SK-N-SH (cell line): ENCODE results near the gene CLEC19A. TPM values are rescaled to one million over a fixed set of nuclear protein-coding genes. Genes with fewer than 3 reads are reported as not detected.

Experiments used
- CTCF ChIA-PET: fragments of 300-600, 350-600 bp; formaldehyde crosslinking; extraction: SDS; loops from one replicate; lab custom pipeline; 2021; lab: Yijun Ruan, JAX
- POLR2A ChIA-PET: fragments of 350-600 bp; sonication (Branson Sonifier 250); formaldehyde crosslinking; extraction: SDS; loops from one replicate; lab custom pipeline; 2020; ENCODE audit warnings: antibody characterized with exemption, inconsistent platforms; lab: Yijun Ruan, JAX
- DNase-seq: peaks from one replicate; pipeline ENCODE4 v3.0.0; 2012
- H2AFZ ChIP-seq: fragments of 200-600 bp; sonication (generic); 2 replicates; pipeline ENCODE4 v1.8.1; 2016; ENCODE audit warnings: antibody characterized with exemption, mild to moderate bottlenecking, low read depth
- H3F3A ChIP-seq: fragments of 200-600 bp; sonication (generic); replicated peaks from 2 replicates; pipeline ENCODE3; 2016; ENCODE audit warnings: antibody characterized with exemption, mild to moderate bottlenecking; ENCODE audit not compliant: insufficient read depth
- H3K27ac ChIP-seq, 2 experiments: fragments of 200-500 bp in 1 of 2; fragments of 200-600 bp in 1 of 2; sonication (Bioruptor generic) in 1 of 2; sonication (generic), shearing (Covaris generic) in 1 of 2; 2 replicates each; pipeline versions ENCODE4 v1.5.1 to v1.6.1; 2014 to 2016; ENCODE audit warnings: low read depth in 2 of 2, inconsistent platforms in 1 of 2, low read length in 1 of 2, mild to moderate bottlenecking in 1 of 2, mixed read lengths in 1 of 2
- H3K27me3 ChIP-seq: fragments of 200-600 bp; sonication (generic), shearing (Covaris generic); 2 replicates; pipeline ENCODE4 v1.6.1; 2016; ENCODE audit warnings: mixed run types; ENCODE audit not compliant: insufficient read depth
- H3K36me3 ChIP-seq, 2 experiments: fragments of 200-500 bp in 1 of 2; fragments of 200-600 bp in 1 of 2; sonication (Bioruptor generic) in 1 of 2; sonication (generic) in 1 of 2; replicated peaks in 1 of 2; 2 replicates each; pipeline versions ENCODE3 to v1.5.1; 2014 to 2016; ENCODE audit warnings: low read length in 1 of 2, mild to moderate bottlenecking in 1 of 2; ENCODE audit not compliant: insufficient read depth in 2 of 2, control insufficient read depth in 1 of 2
- H3K4me1 ChIP-seq, 2 experiments: fragments of 200-500 bp in 1 of 2; fragments of 200-600 bp in 1 of 2; sonication (Bioruptor generic) in 1 of 2; sonication (generic), shearing (Covaris generic) in 1 of 2; 2 replicates each; pipeline versions ENCODE4 v1.5.1 to v1.6.1; 2014 to 2016; ENCODE audit warnings: low read depth in 1 of 2, low read length in 1 of 2, mixed run types in 1 of 2; ENCODE audit not compliant: insufficient read depth in 2 of 2, control insufficient read depth in 1 of 2
- H3K4me2 ChIP-seq: fragments of 200-600 bp; sonication (generic), shearing (Covaris generic); 2 replicates; pipeline ENCODE4 v1.6.1; 2017; ENCODE audit warnings: mixed run types
- H3K4me3 ChIP-seq, 2 experiments: fragments of 200-500 bp in 1 of 2; fragments of 200-600 bp in 1 of 2; sonication (Bioruptor generic) in 1 of 2; sonication (generic), shearing (Covaris generic) in 1 of 2; 2 replicates each; pipeline versions ENCODE4 v1.5.1 to v1.8.1; 2014 to 2016; ENCODE audit warnings: low read depth in 2 of 2, inconsistent platforms in 1 of 2, low read length in 1 of 2, mild to moderate bottlenecking in 1 of 2, mixed read lengths in 1 of 2, moderate library complexity in 1 of 2
- H3K79me2 ChIP-seq: fragments of 200-600 bp; sonication (generic); 2 replicates; pipeline ENCODE4 v1.8.1; 2017; ENCODE audit warnings: mild to moderate bottlenecking; ENCODE audit not compliant: insufficient read depth
- H3K9ac ChIP-seq: fragments of 200-600 bp; sonication (generic); 2 replicates; pipeline ENCODE4 v1.6.1; 2017; ENCODE audit warnings: mixed run types
- H3K9me2 ChIP-seq: fragments of 200-600 bp; sonication (generic); 2 replicates; pipeline ENCODE4 v1.6.1; 2017; ENCODE audit warnings: mixed run types
- H3K9me3 ChIP-seq: fragments of 200-600 bp; sonication (generic); 2 replicates; pipeline ENCODE4 v1.6.1; 2017; ENCODE audit warnings: mixed run types, mild to moderate bottlenecking, moderate library complexity
- H4K20me1 ChIP-seq: fragments of 200-600 bp; sonication (generic); 2 replicates; pipeline ENCODE4 v1.6.1; 2017; ENCODE audit warnings: mild to moderate bottlenecking, mixed run types; ENCODE audit not compliant: insufficient read depth
- CTCF ChIP-seq: fragments of 200-600 bp; sonication (generic); IDR thresholded peaks from 2 replicates; pipeline ENCODE4 v1.6.1; 2017; ENCODE audit warnings: antibody characterized with exemption, mild to moderate bottlenecking, moderate library complexity
- ELF1 ChIP-seq: IDR thresholded peaks from 2 replicates; pipeline ENCODE4 v1.4.0; 2012
- EP300 ChIP-seq, 2 experiments: IDR thresholded peaks; 2 replicates each; pipeline versions ENCODE4 v1.4.0 to v1.6.1; 2012; ENCODE audit warnings: borderline replicate concordance in 1 of 2, low read depth in 1 of 2, low read length in 1 of 2
- GATA2 ChIP-seq: sonication (generic); formaldehyde crosslinking; IDR thresholded peaks from 2 replicates; pipeline ENCODE4 v1.5.0; 2020; ENCODE audit warnings: mild to moderate bottlenecking, missing genetic modification reagents
- MEF2A ChIP-seq: IDR thresholded peaks from 2 replicates; pipeline ENCODE4 v1.4.0; 2012; ENCODE audit warnings: low read depth, borderline replicate concordance
- NFIC ChIP-seq: IDR thresholded peaks from 2 replicates; pipeline ENCODE4 v1.4.0; 2012; ENCODE audit warnings: borderline replicate concordance
- RAD21 ChIP-seq: IDR thresholded peaks from 2 replicates; pipeline ENCODE4 v1.6.1; 2012; ENCODE audit warnings: mild to moderate bottlenecking, low read length
- RFX5 ChIP-seq: IDR thresholded peaks from 2 replicates; pipeline ENCODE4 v1.6.1; 2012; ENCODE audit warnings: mild to moderate bottlenecking, improper control_type of control experiment, low read length
- SIN3A ChIP-seq: IDR thresholded peaks from 2 replicates; pipeline ENCODE4 v1.6.1; 2012; ENCODE audit warnings: low read depth, mild to moderate bottlenecking, low read length, moderate library complexity, borderline replicate concordance
- TAF1 ChIP-seq: IDR thresholded peaks from 2 replicates; pipeline ENCODE4 v1.6.1; 2012; ENCODE audit warnings: low read depth, mild to moderate bottlenecking, low read length, moderate library complexity, borderline replicate concordance
- USF2 ChIP-seq: fragments of 150-350 bp; IDR thresholded peaks from 2 replicates; pipeline ENCODE4 v1.6.1; 2017; ENCODE audit warnings: antibody characterized with exemption, low read length, low read depth, borderline replicate concordance
- YY1 ChIP-seq: IDR thresholded peaks from 2 replicates; pipeline ENCODE4 v1.4.0; 2012; ENCODE audit warnings: low read depth, mild to moderate bottlenecking
- ZBTB33 ChIP-seq: IDR thresholded peaks from 2 replicates; pipeline ENCODE4 v1.4.0; 2012; ENCODE audit warnings: low read depth, borderline replicate concordance
- WGBS: methylation state at CpG from one replicate; pipeline ENCODE4 v1.1.6; 2017; ENCODE audit warnings: low lambda C conversion rate; 5-methylcytosine and 5-hydroxymethylcytosine counted together
- polyA plus RNA-seq, 3 experiments: library from polyadenylated mRNA; depleted of rRNA; stranded (reverse); fragments of >200 nt; gene quantifications; 2 replicates each; pipeline ENCODE4 v1.2.3, GENCODE V29; 2012
- TF ChIP-seq, protein P1 (sequence below): fragments of 150-350 bp; IDR thresholded peaks from 2 replicates; pipeline ENCODE4 v1.6.1; 2016; ENCODE audit warnings: mild to moderate bottlenecking, low read depth, low read length
- TF ChIP-seq, protein P2 (sequence below): IDR thresholded peaks from 2 replicates; pipeline ENCODE4 v1.6.1; 2012; ENCODE audit warnings: mild to moderate bottlenecking, low read depth, low read length, moderate library complexity
- TF ChIP-seq, protein P3 (sequence below): IDR thresholded peaks from 2 replicates; pipeline ENCODE4 v1.4.0; 2012; ENCODE audit warnings: low read depth

Gene CLEC19A
- polyA plus RNA-seq, 1 of the 3 experiments (the other 2 are of a cell fraction): not detected

DNA sequence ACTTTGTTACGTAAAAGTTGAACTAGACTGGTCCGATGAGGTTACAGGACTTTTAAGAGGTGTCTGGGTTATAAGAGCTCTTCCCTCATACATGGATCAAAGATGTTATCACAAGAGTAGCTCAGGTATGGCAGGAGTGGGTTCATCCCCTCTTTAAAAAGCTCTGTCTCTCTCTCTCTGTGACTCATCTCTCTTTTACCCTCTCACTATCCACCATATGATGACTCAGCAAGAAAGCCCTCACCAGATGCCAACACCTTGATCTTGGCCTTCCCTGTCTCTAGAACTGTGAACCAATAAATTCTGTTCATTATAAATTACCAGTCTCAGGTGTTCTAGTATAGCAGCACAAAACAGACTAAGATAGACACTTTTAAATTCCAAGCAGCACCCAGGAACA is 1.9 kb upstream of the CLEC19A start:
- H3K27me3 ChIP-seq: no peaks in the 10 kb centered on the region
- H4K20me1 ChIP-seq: no peaks in the 10 kb centered on the region
- H3K4me2 ChIP-seq: no peak overlapping the region
- no peaks in the 10 kb centered on the region for H3F3A ChIP-seq
- no peak overlapping the region for H3K27ac ChIP-seq
- no peak for DNase-seq
- ChIA-PET POLR2A (no interaction called here), CTCF (interaction anchor here (1.0 kb wide), 1 partner anchor 9 kb away, joined by 4 read pairs; no protein-coding TSS in a partner anchor)
- H2AFZ ChIP-seq: no peak overlapping the region
- no peak overlapping the region for H3K4me3 ChIP-seq
- H3K9ac ChIP-seq: no peak overlapping the region
- WGBS: 77% methylated on average over 2 of the region's 2 CpGs
- no peaks in the 10 kb centered on the region; a peak in 1 of 4 replicates for H3K4me1 ChIP-seq
- no peaks in the 10 kb centered on the region for H3K9me2 ChIP-seq
- no peaks in the 10 kb centered on the region for H3K79me2 ChIP-seq
- H3K36me3 ChIP-seq: no peaks in the 10 kb centered on the region
- no peak for TF ChIP-seq RAD21
- no peak for TF ChIP-seq YY1
- no peak for TF ChIP-seq RFX5
- no peak for TF ChIP-seq CTCF
- TF ChIP-seq, all 33 proteins: peak for 0
- H3K9me3 ChIP-seq: no peaks in the 10 kb centered on the region

DNA sequence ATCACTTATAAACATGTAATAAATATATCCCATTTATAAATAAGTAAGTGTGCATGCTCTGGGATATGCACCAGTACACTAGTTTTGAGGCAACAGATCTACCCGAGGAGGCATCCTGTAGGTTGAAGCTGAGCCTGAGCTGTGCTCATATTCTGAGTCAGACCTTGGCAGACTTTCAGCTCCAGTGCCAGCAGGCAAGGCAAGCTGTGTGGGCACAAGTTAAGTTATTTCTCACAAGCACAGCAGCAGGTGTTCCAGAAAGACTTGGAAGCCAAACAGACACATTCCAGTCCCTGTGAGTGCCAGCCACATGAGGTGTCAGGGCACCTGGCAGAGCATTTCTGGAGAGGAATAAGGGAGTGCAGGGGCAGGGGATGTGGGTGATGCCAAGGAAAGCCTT is 1.3 kb upstream of the CLEC19A start:
- Histone ChIP-seq H3K9ac (no peak overlapping the region), H3K27me3 (no peaks in the 10 kb centered on the region), H3K4me3 (no peak overlapping the region), H3K4me2 (no peak overlapping the region), H3K79me2 (no peaks in the 10 kb centered on the region), H3K9me3 (no peaks in the 10 kb centered on the region), H3K36me3 (no peaks in the 10 kb centered on the region), H2AFZ (no peak overlapping the region), H3K27ac (no peak overlapping the region), H3K4me1 (no peaks in the 10 kb centered on the region; a peak in 1 of 4 replicates), H3F3A (no peaks in the 10 kb centered on the region), H3K9me2 (no peaks in the 10 kb centered on the region), H4K20me1 (no peaks in the 10 kb centered on the region)
- WGBS: 0% methylated on average over 1 of the region's 1 CpG
- POLR2A ChIA-PET: no interaction called here
- DNase-seq: no peak
- CTCF ChIA-PET: interaction anchor here (1.0 kb wide), 1 partner anchor 9 kb away, joined by 4 read pairs; no protein-coding TSS in a partner anchor
- TF ChIP-seq, protein P1, sequence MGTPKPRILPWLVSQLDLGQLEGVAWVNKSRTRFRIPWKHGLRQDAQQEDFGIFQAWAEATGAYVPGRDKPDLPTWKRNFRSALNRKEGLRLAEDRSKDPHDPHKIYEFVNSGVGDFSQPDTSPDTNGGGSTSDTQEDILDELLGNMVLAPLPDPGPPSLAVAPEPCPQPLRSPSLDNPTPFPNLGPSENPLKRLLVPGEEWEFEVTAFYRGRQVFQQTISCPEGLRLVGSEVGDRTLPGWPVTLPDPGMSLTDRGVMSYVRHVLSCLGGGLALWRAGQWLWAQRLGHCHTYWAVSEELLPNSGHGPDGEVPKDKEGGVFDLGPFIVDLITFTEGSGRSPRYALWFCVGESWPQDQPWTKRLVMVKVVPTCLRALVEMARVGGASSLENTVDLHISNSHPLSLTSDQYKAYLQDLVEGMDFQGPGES: no peak
- TF ChIP-seq USF2 (no peak), EP300 (IDR thresholded peaks at IDR 0.05; ENCODE audit: borderline replicate concordance in 1 of 2, low read depth in 1 of 2, low read length in 1 of 2) (no peak), RAD21 (no peak), NFIC (no peak), ELF1 (no peak), RFX5 (no peak), GATA2 (CRISPR knock-in tag) (no peak), SIN3A (no peak), ZBTB33 (no peak), MEF2A (no peak), TAF1 (no peak)
- TF ChIP-seq, protein P2, sequence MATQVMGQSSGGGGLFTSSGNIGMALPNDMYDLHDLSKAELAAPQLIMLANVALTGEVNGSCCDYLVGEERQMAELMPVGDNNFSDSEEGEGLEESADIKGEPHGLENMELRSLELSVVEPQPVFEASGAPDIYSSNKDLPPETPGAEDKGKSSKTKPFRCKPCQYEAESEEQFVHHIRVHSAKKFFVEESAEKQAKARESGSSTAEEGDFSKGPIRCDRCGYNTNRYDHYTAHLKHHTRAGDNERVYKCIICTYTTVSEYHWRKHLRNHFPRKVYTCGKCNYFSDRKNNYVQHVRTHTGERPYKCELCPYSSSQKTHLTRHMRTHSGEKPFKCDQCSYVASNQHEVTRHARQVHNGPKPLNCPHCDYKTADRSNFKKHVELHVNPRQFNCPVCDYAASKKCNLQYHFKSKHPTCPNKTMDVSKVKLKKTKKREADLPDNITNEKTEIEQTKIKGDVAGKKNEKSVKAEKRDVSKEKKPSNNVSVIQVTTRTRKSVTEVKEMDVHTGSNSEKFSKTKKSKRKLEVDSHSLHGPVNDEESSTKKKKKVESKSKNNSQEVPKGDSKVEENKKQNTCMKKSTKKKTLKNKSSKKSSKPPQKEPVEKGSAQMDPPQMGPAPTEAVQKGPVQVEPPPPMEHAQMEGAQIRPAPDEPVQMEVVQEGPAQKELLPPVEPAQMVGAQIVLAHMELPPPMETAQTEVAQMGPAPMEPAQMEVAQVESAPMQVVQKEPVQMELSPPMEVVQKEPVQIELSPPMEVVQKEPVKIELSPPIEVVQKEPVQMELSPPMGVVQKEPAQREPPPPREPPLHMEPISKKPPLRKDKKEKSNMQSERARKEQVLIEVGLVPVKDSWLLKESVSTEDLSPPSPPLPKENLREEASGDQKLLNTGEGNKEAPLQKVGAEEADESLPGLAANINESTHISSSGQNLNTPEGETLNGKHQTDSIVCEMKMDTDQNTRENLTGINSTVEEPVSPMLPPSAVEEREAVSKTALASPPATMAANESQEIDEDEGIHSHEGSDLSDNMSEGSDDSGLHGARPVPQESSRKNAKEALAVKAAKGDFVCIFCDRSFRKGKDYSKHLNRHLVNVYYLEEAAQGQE: no peak
- TF ChIP-seq, protein P3, sequence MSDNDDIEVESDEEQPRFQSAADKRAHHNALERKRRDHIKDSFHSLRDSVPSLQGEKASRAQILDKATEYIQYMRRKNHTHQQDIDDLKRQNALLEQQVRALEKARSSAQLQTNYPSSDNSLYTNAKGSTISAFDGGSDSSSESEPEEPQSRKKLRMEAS: no peak
